Common myeloid progenitor, CD34-positive (primary cell): ENCODE data around the gene RAB19. TPM values are rescaled to one million over a fixed set of nuclear protein-coding genes. Genes with fewer than 3 reads are reported as not detected.

Experiments used
- CTCF ChIA-PET: fragments of 350-600 bp; sonication (Branson Sonifier 250); formaldehyde crosslinking; loops from one replicate; lab custom pipeline; 2021; ENCODE audit warnings: antibody characterized with exemption; lab: Charles Lee
- POLR2A ChIA-PET: fragments of 350-600 bp; sonication (Branson Sonifier 250); formaldehyde crosslinking; loops from one replicate; lab custom pipeline; 2021; ENCODE audit warnings: antibody characterized with exemption; lab: Charles Lee
- DNase-seq, 3 donors: peaks; one replicate each; pipeline versions ENCODE4 v3.0.0 to v3.0.0-alpha.2; 2013
- H3K27ac ChIP-seq, 2 experiments: 1 replicate in 1 of 2; 2 replicates in 1 of 2; pipeline ENCODE4 v1.7.0; 2013; ENCODE audit warnings: inconsistent platforms in 2 of 2, low read length in 2 of 2, mild to moderate bottlenecking in 2 of 2, low read depth in 1 of 2, moderate library complexity in 1 of 2; ENCODE audit not compliant: severe bottlenecking in 2 of 2, insufficient read depth in 1 of 2, poor library complexity in 1 of 2
- H3K27me3 ChIP-seq, 5 experiments: replicated peaks in 2 of 5; 1 replicate in 3 of 5; 2 replicates in 2 of 5; pipeline versions ENCODE4 v1.6.1 to v1.7.0; 2013; ENCODE audit warnings: low read length in 4 of 5, mild to moderate bottlenecking in 2 of 5, moderate library complexity in 2 of 5, inconsistent platforms in 1 of 5; ENCODE audit not compliant: insufficient read depth in 5 of 5, control insufficient read depth in 4 of 5
- H3K36me3 ChIP-seq, 4 experiments: 1 replicate in 2 of 4; 2 replicates in 2 of 4; pipeline versions ENCODE4 v1.6.1 to v1.7.0; 2013; ENCODE audit warnings: low read length in 3 of 4, control low read depth in 1 of 4, mild to moderate bottlenecking in 1 of 4; ENCODE audit not compliant: control insufficient read depth in 4 of 4, insufficient read depth in 4 of 4
- H3K4me1 ChIP-seq, 4 experiments: 1 replicate in 3 of 4; 2 replicates in 1 of 4; pipeline versions ENCODE4 v1.6.1 to v1.7.1; 2013; ENCODE audit warnings: low read length in 3 of 4, mild to moderate bottlenecking in 3 of 4, control low read depth in 1 of 4, inconsistent platforms in 1 of 4, moderate library complexity in 1 of 4; ENCODE audit not compliant: control insufficient read depth in 4 of 4, insufficient read depth in 4 of 4; ENCODE audit errors: control extremely low read depth in 1 of 4
- H3K4me3 ChIP-seq, 7 experiments: 1 replicate in 4 of 7; 2 replicates in 3 of 7; pipeline versions ENCODE4 v1.5.1 to v1.7.0; 2013; ENCODE audit warnings: mild to moderate bottlenecking in 7 of 7, low read length in 6 of 7, moderate library complexity in 6 of 7, inconsistent platforms in 2 of 7, low read depth in 2 of 7, control low read depth in 1 of 7; ENCODE audit not compliant: insufficient read depth in 4 of 7, control insufficient read depth in 1 of 7; ENCODE audit errors: extremely low read depth in 1 of 7
- H3K9me3 ChIP-seq, 5 experiments: 1 replicate in 4 of 5; 2 replicates in 1 of 5; pipeline versions ENCODE4 v1.6.1 to v1.7.1; 2013; ENCODE audit warnings: low read length in 4 of 5, mild to moderate bottlenecking in 2 of 5, inconsistent platforms in 1 of 5, low read depth in 1 of 5, moderate library complexity in 1 of 5; ENCODE audit not compliant: control insufficient read depth in 4 of 5, insufficient read depth in 2 of 5; ENCODE audit errors: control extremely low read depth in 1 of 5
- WGBS: methylation state at CpG from one replicate; pipeline ENCODE4 v1.1.5; 2013; ENCODE audit not compliant: insufficient coverage; 5-methylcytosine and 5-hydroxymethylcytosine counted together
- polyA plus RNA-seq: library from polyadenylated mRNA; unstranded; fragments of 120-200 nt; gene quantifications from one replicate; pipeline ENCODE4 v1.2.1, GENCODE V29; 2013

RAB19 gene, protein sequence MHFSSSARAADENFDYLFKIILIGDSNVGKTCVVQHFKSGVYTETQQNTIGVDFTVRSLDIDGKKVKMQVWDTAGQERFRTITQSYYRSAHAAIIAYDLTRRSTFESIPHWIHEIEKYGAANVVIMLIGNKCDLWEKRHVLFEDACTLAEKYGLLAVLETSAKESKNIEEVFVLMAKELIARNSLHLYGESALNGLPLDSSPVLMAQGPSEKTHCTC
- 0.24 TPM for polyA plus RNA-seq

DNA sequence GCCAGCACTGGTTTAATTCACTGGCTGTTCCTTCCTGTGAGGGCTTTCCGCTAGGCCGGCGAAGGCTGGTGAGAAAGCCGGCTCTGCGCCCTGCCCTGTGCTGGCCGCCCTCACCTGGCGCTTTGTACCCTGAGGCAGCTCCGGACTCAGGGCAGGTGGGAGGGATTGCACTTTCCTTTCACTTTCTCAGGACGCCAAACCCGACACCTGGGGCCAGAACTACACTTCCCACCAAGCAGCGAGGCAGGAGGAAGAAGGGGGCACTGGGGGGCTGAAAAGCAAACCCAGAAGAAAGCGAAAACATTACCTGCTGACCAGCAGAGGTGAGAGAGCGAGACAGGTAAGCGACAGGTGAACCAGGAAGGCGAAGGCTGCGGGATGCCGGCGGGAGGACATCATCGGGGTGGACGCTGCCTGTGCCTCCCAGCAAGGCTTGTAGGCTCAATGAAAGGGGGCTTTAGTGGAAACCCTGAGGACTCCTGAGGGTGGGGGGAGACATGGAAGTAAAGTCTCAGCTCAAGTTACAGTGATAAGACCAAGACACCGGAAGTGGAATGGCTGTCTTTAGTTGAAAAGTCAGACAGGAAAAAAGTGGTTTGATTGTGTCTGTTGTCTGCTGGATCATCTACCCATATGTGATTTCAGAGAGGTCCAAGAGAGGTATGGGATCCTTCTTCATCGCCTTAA is at the start of gene RAB19:
RAB19 (plus strand) TSS at position 181 of the 687 bp plus-strand sequence. CDS start 3,589 bp downstream, outside the sequence.
- ChIA-PET POLR2A (no interaction called here), CTCF (no interaction called here)
- Histone ChIP-seq H3K27me3 (no peaks in the 10 kb centered on the region), H3K4me3 (peak within 1 kb of the TSS; percentile 28 to 91 (median 78)), H3K9me3 (no peaks in the 10 kb centered on the region), H3K4me1 (peaks cover 4 to 12% (median 8%) of the 10 kb centered on the region in 4 experiments), H3K36me3 (no peaks in the 10 kb centered on the region), H3K27ac (peak within 1 kb of the TSS in 1 of 2 experiments; percentile 31)
- 10% methylated on average over 16 of the region's 22 CpGs for WGBS
- peak in 2 of 3 donors; percentile 46 to 56 for DNase-seq

GRCh38 chr7:140358024-140358411 is 45.8 kb upstream of the RAB19 start:
- Histone ChIP-seq H3K27ac (peak overlapping the region; percentile 9 to 11), H3K36me3 (peaks cover 0 to 6% (median 0%) of the 10 kb centered on the region in 4 experiments), H3K4me3 (peak overlapping the region in 2 of 7 experiments; percentile 5 to 75), H3K9me3 (no peaks in the 10 kb centered on the region), H3K4me1 (peaks cover 7 to 29% (median 21%) of the 10 kb centered on the region in 4 experiments), H3K27me3 (no peaks in the 10 kb centered on the region)
- CTCF ChIA-PET = no interaction called here
- POLR2A ChIA-PET = no interaction called here
- DNase-seq = no peak
- 100% methylated on average over 1 of the region's 3 CpGs for WGBS

DNA sequence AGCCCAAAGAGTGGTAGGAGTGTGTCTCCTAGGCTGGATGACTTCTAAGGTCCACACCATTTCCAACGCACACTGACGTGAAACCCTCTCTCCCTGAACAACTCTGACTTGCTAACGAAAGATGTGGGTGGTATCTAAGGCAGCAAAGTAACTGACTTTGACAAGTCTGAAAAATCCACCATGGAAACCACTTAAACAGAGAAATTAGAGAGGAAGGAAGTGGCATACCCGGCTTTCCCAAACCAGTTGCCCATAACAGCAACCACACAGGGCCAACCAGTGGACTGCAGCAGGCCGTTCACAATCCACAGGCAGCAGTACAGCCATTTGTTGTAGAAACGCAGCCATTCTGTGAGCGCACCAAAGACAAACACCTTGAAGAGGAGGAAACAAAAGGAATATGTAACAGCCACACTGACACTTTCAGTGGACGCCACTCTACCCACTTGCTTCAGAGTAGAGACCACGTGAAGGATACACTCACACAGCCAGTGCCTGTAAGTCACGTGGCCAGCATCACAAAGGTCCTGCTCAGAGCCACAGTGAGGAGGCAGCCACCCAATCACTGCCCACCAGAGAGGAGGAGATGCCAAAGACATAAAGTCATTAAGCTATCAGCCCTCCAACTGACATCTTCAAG is 45.3 kb upstream of the RAB19 start:
- POLR2A ChIA-PET = no interaction called here
- Histone ChIP-seq H3K27me3 (no peaks in the 10 kb centered on the region), H3K4me3 (peak overlapping the region in 3 of 7 experiments; percentile 58 to 75 (median 64)), H3K27ac (peak overlapping the region; percentile 9 to 11), H3K9me3 (no peaks in the 10 kb centered on the region), H3K4me1 (peaks cover 7 to 29% (median 21%) of the 10 kb centered on the region in 4 experiments), H3K36me3 (peaks cover 0 to 3% (median 0%) of the 10 kb centered on the region in 4 experiments)
- 16% methylated on average over 8 of the region's 10 CpGs for WGBS
- DNase-seq = peak; percentile 41 to 84 (median 79)
- CTCF ChIA-PET = interaction anchor here (0.7 to 1.2 kb wide), 2 partner anchors 16 to 32 kb away, joined by 3 to 4 read pairs; no protein-coding TSS in a partner anchor

DNA sequence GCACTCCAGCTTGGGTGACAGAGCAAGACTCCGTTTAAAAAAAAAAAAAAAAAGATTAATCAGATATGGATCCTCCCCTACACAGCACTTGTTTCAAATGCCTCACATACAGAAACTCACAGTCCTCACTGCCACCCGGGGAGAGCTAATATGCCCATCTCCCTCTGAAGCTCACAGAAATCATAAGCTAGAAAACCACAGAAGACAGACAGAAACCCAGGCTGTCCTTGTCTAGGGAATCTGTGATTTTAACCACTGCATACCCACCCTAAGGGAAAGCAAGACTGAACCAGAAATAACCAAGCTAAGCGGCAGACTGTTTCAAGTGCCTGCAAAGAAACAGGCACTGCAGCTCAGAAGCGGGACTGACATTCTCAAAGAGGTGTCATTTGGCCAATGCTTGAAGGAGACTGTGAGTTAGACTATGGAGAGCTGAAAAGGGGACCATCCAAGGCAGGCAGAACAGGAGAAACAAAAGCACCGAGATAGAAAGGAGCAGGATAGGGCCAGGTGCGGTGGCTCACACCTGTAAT is 43.1 kb upstream of the RAB19 start:
- Histone ChIP-seq H3K36me3 (peaks cover 0 to 5% (median 2%) of the 10 kb centered on the region in 4 experiments), H3K9me3 (no peaks in the 10 kb centered on the region), H3K27ac (no peak overlapping the region), H3K4me1 (peaks cover 7 to 34% (median 23%) of the 10 kb centered on the region in 4 experiments), H3K4me3 (no peak overlapping the region), H3K27me3 (no peaks in the 10 kb centered on the region)
- POLR2A ChIA-PET = interaction anchor here (0.5 to 0.6 kb wide), 2 partner anchors 40 to 1255 kb away, joined by 3 to 4 read pairs; no protein-coding TSS in a partner anchor
- WGBS = 97% methylated on average over 5 of the region's 6 CpGs
- CTCF ChIA-PET = interaction anchor here (1.0 kb wide), 1 partner anchor 114 kb away, joined by 3 read pairs; no protein-coding TSS in a partner anchor
- peak in 1 of 3 donors; percentile 8 for DNase-seq

GRCh38 chr7:140364819-140365218 is 39.0 kb upstream of the RAB19 start:
- H3K4me1 ChIP-seq = peaks cover 0 to 9% (median 6%) of the 10 kb centered on the region in 4 experiments
- no peak overlapping the region for H3K4me3 ChIP-seq
- ChIA-PET POLR2A (no interaction called here), CTCF (interaction anchor here (1.3 to 1.5 kb wide), 2 partner anchors 11 to 15 kb away, joined by 3 read pairs; no protein-coding TSS in a partner anchor)
- 100% methylated on average over 2 of the region's 3 CpGs for WGBS
- no peaks in the 10 kb centered on the region for H3K27me3 ChIP-seq
- no peaks in the 10 kb centered on the region for H3K9me3 ChIP-seq
- peaks cover 0 to 13% (median 4%) of the 10 kb centered on the region in 4 experiments for H3K36me3 ChIP-seq
- no peak overlapping the region for H3K27ac ChIP-seq
- DNase-seq = peak in 1 of 3 donors; percentile 26

DNA sequence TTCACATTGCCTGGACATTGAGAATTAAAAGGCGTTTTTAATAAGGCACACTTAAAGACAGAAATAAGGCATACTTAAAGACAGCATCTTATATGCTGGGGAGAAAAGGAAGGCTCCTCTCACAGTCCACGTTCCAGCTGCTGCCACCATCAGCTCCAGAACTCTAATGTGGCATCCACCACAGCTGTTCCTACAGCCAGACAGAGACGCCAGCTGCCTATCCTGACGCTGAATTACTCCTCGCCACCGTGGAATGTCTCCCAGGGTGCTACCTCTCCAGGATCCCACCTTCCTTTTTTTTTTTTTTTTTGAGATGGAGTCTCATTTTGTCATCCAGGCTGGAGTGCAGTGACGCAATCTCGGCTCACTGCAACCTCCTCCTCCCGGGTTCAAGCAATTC is 36.3 kb upstream of the RAB19 start:
- Histone ChIP-seq H3K27ac (no peak overlapping the region), H3K4me3 (no peak overlapping the region), H3K36me3 (peaks cover 0 to 10% (median 4%) of the 10 kb centered on the region in 4 experiments), H3K9me3 (no peaks in the 10 kb centered on the region), H3K4me1 (peaks cover 0 to 5% (median 3%) of the 10 kb centered on the region in 4 experiments), H3K27me3 (no peaks in the 10 kb centered on the region)
- ChIA-PET CTCF (no interaction called here), POLR2A (no interaction called here)
- no peak for DNase-seq
- WGBS = 100% methylated on average over 2 of the region's 9 CpGs
